Measurements from ENCODE around the gene PPP1R14C. TPM values are rescaled to one million over a fixed set of nuclear protein-coding genes. Genes with fewer than 3 reads are reported as not detected.

The PPP1R14C gene
- polyA plus RNA-seq, 1 donor (not counting 4 experiments of a cell fraction or from before 2014, with no cell fraction given), result 50.6 TPM

GRCh38 chr6:150236114-150236513, 93.3 kb downstream of the PPP1R14C start:
- no peak overlapping the region for H3K27ac ChIP-seq (ENCODE audit: control insufficient read depth, insufficient read depth, low read length)
- H3K36me3 ChIP-seq (ENCODE audit: control insufficient read depth in 2 of 2, extremely low read depth in 1 of 2, insufficient read depth in 2 of 2, low read length in 2 of 2), result no peaks in the 10 kb centered on the region
- H3K4me3 ChIP-seq (ENCODE audit: control insufficient read depth in 2 of 3, extremely low read depth in 1 of 3, insufficient read depth in 2 of 3, low read depth in 1 of 3, low read length in 3 of 3), result no peak overlapping the region
- H3K4me1 ChIP-seq (ENCODE audit: control insufficient read depth, extremely low read depth, insufficient read depth, low read length), result peaks cover 45% of the 10 kb centered on the region
- dilution Hi-C loops (cut with MboI; ENCODE audit: extremely low pct_ligation_motif_present, low sequenced_read_pairs), result no loop called here
- TF ChIP-seq EZH2 (IDR thresholded peaks at IDR 0.05; ENCODE audit: low read length), result no peak
- TF ChIP-seq CTCF (optimal IDR thresholded peaks at IDR 0.05 in 1 of 3, IDR thresholded peaks at IDR 0.05 in 1 of 3, conservative IDR thresholded peaks at IDR 0.05 in 1 of 3; ENCODE audit: extremely low read depth in 1 of 3, insufficient read depth in 2 of 3, low read length in 3 of 3), result no peak
- FAIRE-seq, result no peak
- no peak overlapping the region for H3K9ac ChIP-seq (ENCODE audit: control insufficient read depth, extremely low read depth, insufficient read depth, low read length)
- H3K27me3 ChIP-seq (ENCODE audit: control insufficient read depth, extremely low read depth, insufficient read depth, low read length), result no peaks in the 10 kb centered on the region
- H3K4me2 ChIP-seq (ENCODE audit: control insufficient read depth, extremely low read depth, insufficient read depth, low read depth, low read length), result no peak overlapping the region
- H2AFZ ChIP-seq (ENCODE audit: control insufficient read depth, low read length), result no peak overlapping the region
- no peaks in the 10 kb centered on the region for H3K9me3 ChIP-seq (ENCODE audit: control insufficient read depth, low read depth, low read length)
- H3K9me1 ChIP-seq (ENCODE audit: control insufficient read depth, extremely low read depth, insufficient read depth, low read length), result no peaks in the 10 kb centered on the region
- DNase-seq (ENCODE audit: low read depth, low spot score), result no peak
- no peaks in the 10 kb centered on the region for H4K20me1 ChIP-seq (ENCODE audit: control insufficient read depth, extremely low read depth, insufficient read depth, low read length)
- H3K79me2 ChIP-seq (ENCODE audit: control insufficient read depth, insufficient read depth, low read length), result peaks cover 21% of the 10 kb centered on the region

GRCh38 chr6:150236544-150236943, 93.7 kb downstream of the PPP1R14C start:
- no peaks in the 10 kb centered on the region for H3K9me1 ChIP-seq (ENCODE audit: control insufficient read depth, extremely low read depth, insufficient read depth, low read length)
- dilution Hi-C loops (cut with MboI; ENCODE audit: extremely low pct_ligation_motif_present, low sequenced_read_pairs), result no loop called here
- no peak overlapping the region for H3K27ac ChIP-seq (ENCODE audit: control insufficient read depth, insufficient read depth, low read length)
- no peaks in the 10 kb centered on the region for H3K27me3 ChIP-seq (ENCODE audit: control insufficient read depth, extremely low read depth, insufficient read depth, low read length)
- no peak for FAIRE-seq
- peaks cover 21% of the 10 kb centered on the region for H3K79me2 ChIP-seq (ENCODE audit: control insufficient read depth, insufficient read depth, low read length)
- H3K9me3 ChIP-seq (ENCODE audit: control insufficient read depth, low read depth, low read length), result no peaks in the 10 kb centered on the region
- TF ChIP-seq CTCF (optimal IDR thresholded peaks at IDR 0.05 in 1 of 3, IDR thresholded peaks at IDR 0.05 in 1 of 3, conservative IDR thresholded peaks at IDR 0.05 in 1 of 3; ENCODE audit: extremely low read depth in 1 of 3, insufficient read depth in 2 of 3, low read length in 3 of 3) (no peak), EZH2 (IDR thresholded peaks at IDR 0.05; ENCODE audit: low read length) (no peak)
- no peak overlapping the region for H2AFZ ChIP-seq (ENCODE audit: control insufficient read depth, low read length)
- H3K9ac ChIP-seq (ENCODE audit: control insufficient read depth, extremely low read depth, insufficient read depth, low read length), result no peak overlapping the region
- H3K4me1 ChIP-seq (ENCODE audit: control insufficient read depth, extremely low read depth, insufficient read depth, low read length), result peaks cover 41% of the 10 kb centered on the region
- H3K4me3 ChIP-seq (ENCODE audit: control insufficient read depth in 2 of 3, extremely low read depth in 1 of 3, insufficient read depth in 2 of 3, low read depth in 1 of 3, low read length in 3 of 3), result no peak overlapping the region
- no peaks in the 10 kb centered on the region for H3K36me3 ChIP-seq (ENCODE audit: control insufficient read depth in 2 of 2, extremely low read depth in 1 of 2, insufficient read depth in 2 of 2, low read length in 2 of 2)
- H3K4me2 ChIP-seq (ENCODE audit: control insufficient read depth, extremely low read depth, insufficient read depth, low read depth, low read length), result no peak overlapping the region
- H4K20me1 ChIP-seq (ENCODE audit: control insufficient read depth, extremely low read depth, insufficient read depth, low read length), result no peaks in the 10 kb centered on the region
- no peak for DNase-seq (ENCODE audit: low read depth, low spot score)

All from keratinocyte (primary cell).